Tibial artery (tissue), 4 donors: ENCODE measurements around the gene EPB41L2.

Experiments used
- DNase-seq, 2 donors: peaks; one replicate each; pipeline ENCODE4 v3.0.0-alpha.2; 2019
- H3K27ac ChIP-seq, 2 donors: fragments of 200-600 bp; sonication (generic) in 1 of 2; 1 replicate in 1 of 2; 2 replicates in 1 of 2; pipeline ENCODE4 v1.5.1; 2018 to 2019; ENCODE audit warnings: mild to moderate bottlenecking in 1 of 2
- H3K27me3 ChIP-seq, 2 donors: fragments of 200-600 bp; sonication (generic) in 1 of 2; one replicate each; pipeline versions ENCODE4 v1.5.1 to v1.6.0; 2016 to 2019
- H3K36me3 ChIP-seq, 3 donors: fragments of 200-600 bp; sonication (generic) in 2 of 3; one replicate each; pipeline ENCODE4 v1.5.1; 2016 to 2019; ENCODE audit warnings: mild to moderate bottlenecking in 2 of 3
- H3K4me1 ChIP-seq, 4 donors: fragments of 200-600 bp; sonication (generic) in 2 of 4; 1 replicate in 3 of 4; 2 replicates in 1 of 4; pipeline ENCODE4 v1.5.1; 2016 to 2019
- H3K4me3 ChIP-seq, 2 donors: fragments of 200-600 bp; sonication (generic) in 1 of 2; 1 replicate in 1 of 2; 2 replicates in 1 of 2; pipeline ENCODE4 v1.5.1; 2018 to 2019; ENCODE audit warnings: mild to moderate bottlenecking in 2 of 2
- H3K9me3 ChIP-seq, 3 donors: fragments of 200-600 bp; sonication (generic) in 1 of 3; one replicate each; pipeline ENCODE4 v1.5.1; 2016 to 2019
- intact Hi-C: fragments of 100-400 bp; cut with DNase I; formaldehyde crosslinking; loops from one replicate; pipeline ENCODE4 v1.15.0; 2023; ENCODE audit warnings: low total_unique reads
- TF ChIP-seq, protein P1 (sequence below), 2 experiments: fragments of 200-600 bp in 1 of 2; fragments of 450-650 bp in 1 of 2; IDR thresholded peaks; one replicate each; pipeline ENCODE4 v1.5.1; 2017 to 2019; ENCODE audit warnings: antibody characterized with exemption in 2 of 2, mild to moderate bottlenecking in 1 of 2, moderate library complexity in 1 of 2

The EPB41L2 gene

DNA sequence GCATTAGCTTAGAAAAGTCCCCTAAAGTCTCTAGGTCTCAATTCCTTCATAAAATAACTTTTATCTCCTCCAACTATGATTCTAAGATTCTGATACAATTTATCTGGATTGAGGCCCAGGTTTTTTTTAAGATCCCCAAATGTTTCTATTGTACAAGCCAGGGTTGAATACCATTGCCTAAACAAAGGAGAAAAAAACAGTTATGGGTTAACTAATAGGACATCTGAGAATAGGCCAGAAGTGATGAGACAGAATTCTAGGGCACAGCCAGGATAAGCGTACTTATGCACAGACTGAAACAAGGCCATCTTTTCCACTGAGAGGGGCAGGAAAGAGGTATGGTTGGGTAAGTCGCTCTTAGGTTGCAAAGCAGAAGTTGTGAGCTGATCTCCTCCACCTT lies 26.4 kb downstream of the EPB41L2 start:
- Histone ChIP-seq H3K9me3 (no peaks in the 10 kb centered on the region), H3K27ac (no peak overlapping the region), H3K27me3 (no peaks in the 10 kb centered on the region), H3K36me3 (no peaks in the 10 kb centered on the region), H3K4me1 (peaks cover 0 to 17% (median 3%) of the 10 kb centered on the region in 4 donors), H3K4me3 (no peak overlapping the region)
- TF ChIP-seq, protein P1, sequence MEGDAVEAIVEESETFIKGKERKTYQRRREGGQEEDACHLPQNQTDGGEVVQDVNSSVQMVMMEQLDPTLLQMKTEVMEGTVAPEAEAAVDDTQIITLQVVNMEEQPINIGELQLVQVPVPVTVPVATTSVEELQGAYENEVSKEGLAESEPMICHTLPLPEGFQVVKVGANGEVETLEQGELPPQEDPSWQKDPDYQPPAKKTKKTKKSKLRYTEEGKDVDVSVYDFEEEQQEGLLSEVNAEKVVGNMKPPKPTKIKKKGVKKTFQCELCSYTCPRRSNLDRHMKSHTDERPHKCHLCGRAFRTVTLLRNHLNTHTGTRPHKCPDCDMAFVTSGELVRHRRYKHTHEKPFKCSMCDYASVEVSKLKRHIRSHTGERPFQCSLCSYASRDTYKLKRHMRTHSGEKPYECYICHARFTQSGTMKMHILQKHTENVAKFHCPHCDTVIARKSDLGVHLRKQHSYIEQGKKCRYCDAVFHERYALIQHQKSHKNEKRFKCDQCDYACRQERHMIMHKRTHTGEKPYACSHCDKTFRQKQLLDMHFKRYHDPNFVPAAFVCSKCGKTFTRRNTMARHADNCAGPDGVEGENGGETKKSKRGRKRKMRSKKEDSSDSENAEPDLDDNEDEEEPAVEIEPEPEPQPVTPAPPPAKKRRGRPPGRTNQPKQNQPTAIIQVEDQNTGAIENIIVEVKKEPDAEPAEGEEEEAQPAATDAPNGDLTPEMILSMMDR (IDR thresholded peaks at IDR 0.05), result no peak
- intact Hi-C loops, result no loop called here
- DNase-seq, result no peak

DNA sequence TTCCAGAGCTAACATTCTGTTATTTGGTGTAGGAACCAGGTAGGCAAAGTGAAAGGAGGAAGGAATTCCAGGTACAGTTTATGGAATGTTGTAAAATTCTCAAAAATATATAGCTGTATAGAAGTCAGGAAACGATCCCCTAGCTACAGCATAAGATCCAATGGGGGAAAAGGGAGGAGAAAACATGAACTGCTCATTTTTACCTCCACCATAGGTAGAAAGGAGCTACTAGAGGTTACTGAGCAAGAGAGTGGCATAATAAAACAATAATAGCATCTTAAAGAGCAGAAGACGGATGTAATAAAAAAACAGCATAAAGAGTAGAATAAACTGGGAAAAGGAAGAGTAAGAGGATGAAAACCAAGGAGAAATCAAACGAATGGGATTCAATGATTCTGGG lies 26.9 kb downstream of the EPB41L2 start:
- Histone ChIP-seq H3K27me3 (no peaks in the 10 kb centered on the region), H3K4me1 (peaks cover 0 to 17% (median 3%) of the 10 kb centered on the region in 4 donors), H3K9me3 (no peaks in the 10 kb centered on the region), H3K27ac (no peak overlapping the region), H3K4me3 (no peak overlapping the region), H3K36me3 (no peaks in the 10 kb centered on the region)
- TF ChIP-seq, protein P1 (IDR thresholded peaks at IDR 0.05), result no peak
- no peak for DNase-seq
- intact Hi-C loops, result no loop called here

DNA sequence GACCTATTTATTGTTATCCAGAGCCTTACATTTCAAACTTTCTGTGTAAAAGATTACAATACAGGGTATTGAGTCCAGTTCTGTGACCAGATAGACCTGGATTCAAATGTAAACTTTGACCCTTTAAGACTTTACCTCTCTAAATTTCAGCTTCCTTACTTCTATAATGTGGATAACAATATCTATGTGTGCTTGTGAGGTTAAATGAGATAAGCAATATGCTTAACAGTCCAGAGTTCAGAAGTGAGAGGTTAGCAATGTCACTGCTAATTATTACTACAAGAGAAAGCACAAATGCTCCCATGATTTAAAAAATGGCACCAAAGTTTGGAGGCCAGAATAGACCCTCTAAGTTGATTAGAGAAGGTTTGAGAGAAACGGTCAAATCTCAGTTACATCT lies 27.5 kb downstream of the EPB41L2 start:
- H3K9me3 ChIP-seq, result no peaks in the 10 kb centered on the region
- H3K4me3 ChIP-seq, result no peak overlapping the region
- H3K27ac ChIP-seq, result no peak overlapping the region
- H3K36me3 ChIP-seq, result no peaks in the 10 kb centered on the region
- peaks cover 0 to 17% (median 3%) of the 10 kb centered on the region in 4 donors for H3K4me1 ChIP-seq
- no peak for DNase-seq
- H3K27me3 ChIP-seq, result no peaks in the 10 kb centered on the region
- intact Hi-C loops, result no loop called here
- TF ChIP-seq, protein P1 (IDR thresholded peaks at IDR 0.05), result no peak

DNA sequence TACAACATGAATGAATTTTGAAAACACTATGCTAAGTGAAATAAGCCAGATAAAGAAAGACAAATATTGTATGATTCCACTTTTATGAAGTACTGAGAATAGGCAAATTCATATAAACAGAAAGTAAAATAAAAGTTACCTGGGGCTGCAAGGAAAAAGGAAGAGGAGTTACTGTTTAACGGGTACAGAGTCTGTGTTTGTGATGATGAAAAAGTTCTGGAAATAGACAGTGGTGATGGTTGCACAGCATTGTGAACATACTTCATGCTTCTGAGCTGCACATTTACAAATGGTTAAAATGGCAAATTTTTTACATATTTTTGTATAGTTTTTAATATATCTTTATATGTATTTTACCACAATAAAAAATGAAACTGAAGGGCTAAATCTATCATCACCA lies 29.4 kb downstream of the EPB41L2 start:
- Histone ChIP-seq H3K4me1 (peaks cover 0 to 10% (median 0%) of the 10 kb centered on the region in 4 donors), H3K4me3 (no peak overlapping the region), H3K27me3 (no peaks in the 10 kb centered on the region), H3K9me3 (no peaks in the 10 kb centered on the region), H3K36me3 (no peaks in the 10 kb centered on the region), H3K27ac (no peak overlapping the region)
- no peak for DNase-seq
- TF ChIP-seq, protein P1 (IDR thresholded peaks at IDR 0.05), result no peak
- intact Hi-C loops, result no loop called here

DNA sequence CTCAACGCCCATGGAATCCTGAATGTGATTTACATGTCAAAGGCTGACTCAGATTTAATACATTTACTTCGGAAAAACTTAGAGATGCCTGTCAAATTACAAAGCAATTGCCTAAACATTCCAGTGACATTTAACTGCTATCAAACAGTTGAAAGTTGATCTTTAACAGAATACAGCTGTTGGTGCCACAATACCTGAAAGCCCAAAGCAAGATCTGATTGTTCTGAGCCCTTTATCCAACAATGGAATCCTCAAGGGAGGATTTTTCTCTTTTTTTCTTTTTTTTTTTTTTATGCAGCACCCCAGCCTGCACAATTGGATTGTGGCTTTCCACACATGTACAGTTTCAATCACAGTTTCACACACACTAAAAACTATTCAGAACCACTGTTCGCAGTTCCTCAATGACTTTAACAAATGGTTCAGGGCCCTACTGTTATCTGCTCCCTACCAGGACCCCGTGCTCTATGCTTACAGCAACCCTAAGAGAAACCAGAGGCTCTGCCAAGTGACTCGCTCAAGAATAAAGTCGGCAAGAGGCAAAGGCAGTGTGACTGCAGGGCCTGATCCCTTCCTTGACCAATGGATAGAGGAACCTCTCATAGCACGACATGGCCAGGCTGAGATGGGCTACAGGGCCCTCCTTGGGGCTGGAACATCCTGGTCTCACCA lies 33.3 kb downstream of the EPB41L2 start:
- TF ChIP-seq, protein P1 (IDR thresholded peaks at IDR 0.05), result no peak
- H3K9me3 ChIP-seq, result no peaks in the 10 kb centered on the region
- H3K4me1 ChIP-seq, result peaks cover 0 to 4% (median 0%) of the 10 kb centered on the region in 4 donors
- no peaks in the 10 kb centered on the region for H3K36me3 ChIP-seq
- no peak overlapping the region for H3K27ac ChIP-seq
- H3K4me3 ChIP-seq, result no peak overlapping the region
- no peak for DNase-seq
- no peaks in the 10 kb centered on the region for H3K27me3 ChIP-seq
- intact Hi-C loops, result loop anchor here (10.0 kb wide), 1 partner anchor 55 kb away; no protein-coding TSS in a partner anchor
